GM12873 (cell line): ENCODE measurements around the gene AASS.

Experiments used
- CTCF ChIP-seq: IDR thresholded peaks from 2 replicates; pipeline ENCODE4 v1.5.1; 2012; ENCODE audit warnings: low read depth, mild to moderate bottlenecking, moderate library complexity, low read length, control low read depth; ENCODE audit not compliant: insufficient read depth; ENCODE audit errors: missing control alignments

AASS gene

DNA sequence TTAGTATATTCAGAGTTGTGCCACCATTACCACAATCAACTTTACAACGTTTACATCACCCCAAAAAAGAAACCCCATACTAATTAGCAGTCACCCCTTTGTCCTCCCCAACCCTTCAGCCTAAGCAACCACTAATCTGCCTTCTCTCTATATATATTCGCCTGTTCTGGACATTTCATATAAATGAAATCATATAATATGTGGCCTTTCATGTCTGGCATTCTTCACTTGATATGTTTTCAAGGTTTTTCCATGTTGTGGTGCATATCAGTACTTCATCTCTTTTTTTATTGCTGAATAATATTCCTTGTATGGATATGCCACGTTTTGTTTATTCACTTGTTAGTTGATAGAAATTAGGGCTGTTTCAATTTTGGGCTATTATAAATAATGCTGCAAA lies 70.4 kb downstream of the AASS start:
- no peak for TF ChIP-seq CTCF

DNA sequence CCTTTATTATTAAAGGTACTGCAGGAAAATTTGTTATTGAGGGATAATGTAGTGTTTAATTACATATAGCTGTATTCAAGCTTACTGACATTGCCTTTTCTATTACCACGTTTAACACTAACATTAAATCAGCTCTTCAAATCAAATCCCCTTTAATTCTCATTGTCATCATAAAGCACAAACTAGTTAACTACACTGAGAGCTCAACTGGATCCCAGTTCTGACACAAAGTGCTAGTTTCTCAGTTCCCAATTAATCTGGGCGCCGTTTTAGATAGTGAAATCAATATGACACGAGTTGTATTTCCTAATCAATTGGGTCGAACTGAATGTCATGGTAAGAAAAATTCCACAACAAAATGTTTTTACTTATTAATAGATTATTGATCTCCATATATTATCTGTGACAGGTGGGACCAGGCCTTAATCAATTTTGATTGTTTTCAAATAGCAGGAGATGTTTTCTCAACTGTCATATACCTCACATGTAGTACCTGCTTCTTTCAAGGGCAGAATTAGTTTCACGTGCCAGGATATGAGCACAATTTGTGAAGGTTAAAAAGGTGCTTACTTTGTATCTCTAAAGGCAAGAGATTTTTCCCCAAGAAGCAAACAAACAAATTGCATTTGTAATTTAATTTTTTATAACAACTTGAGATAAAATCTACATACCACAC lies 71.0 kb downstream of the AASS start:
- no peak for TF ChIP-seq CTCF

- no peak for TF ChIP-seq CTCF
Observed at GRCh38 chr7:122072272-122072671, 71.8 kb downstream of the AASS start.

GRCh38 chr7:122070834-122071233 lies 73.2 kb downstream of the AASS start:
- TF ChIP-seq CTCF, result no peak

- TF ChIP-seq CTCF, result no peak
Observed at GRCh38 chr7:122070062-122070461, 74.0 kb downstream of the AASS start.

GRCh38 chr7:122068999-122069398 lies 75.0 kb downstream of the AASS start:
- no peak for TF ChIP-seq CTCF

DNA sequence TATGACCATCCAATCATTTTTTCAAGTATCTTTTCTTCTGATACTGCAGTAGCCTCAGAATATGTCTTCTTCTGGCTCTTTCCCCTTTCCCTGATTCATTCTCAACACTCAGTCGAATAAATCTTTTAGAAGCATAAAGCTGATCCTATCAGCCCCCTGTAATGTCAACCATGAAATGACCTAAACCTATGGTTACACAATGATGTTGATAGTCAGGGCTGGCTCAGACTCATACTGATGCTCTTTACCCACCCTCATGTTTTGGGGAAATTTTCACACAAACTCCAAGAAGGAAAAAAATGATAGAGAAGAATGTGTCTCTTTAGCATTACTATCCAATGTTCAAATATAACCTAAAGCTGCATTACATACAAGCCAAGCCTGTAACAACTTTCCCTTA lies 76.0 kb downstream of the AASS start:
- TF ChIP-seq CTCF, result no peak

GRCh38 chr7:122067077-122067476 lies 77.0 kb downstream of the AASS start:
- TF ChIP-seq CTCF, result no peak
